IMR-90 (cell line): ENCODE measurements around the gene CSPG5. TPM values are rescaled to one million over a fixed set of nuclear protein-coding genes. Genes with fewer than 3 reads are reported as not detected.

Experiments
- ATAC-seq: fragments of 200-7000 bp; cut with Tn5 transposase; 2 replicates; pipeline ENCODE4 v1.9.1; 2020; ENCODE audit warnings: low read depth, mild to moderate bottlenecking, moderate library complexity
- BruUV-seq: library from RNA; stranded (reverse); fragments of 400-500 nt; replicated peaks from 2 replicates; lab custom pipeline; 2021; lab: Mats Ljungman, UMichigan
- CTCF ChIA-PET: fragments of 300-600 bp; formaldehyde crosslinking; extraction: SDS; loops from one replicate; lab custom pipeline; 2021; ENCODE audit warnings: antibody characterized with exemption; lab: Yijun Ruan, JAX
- POLR2A ChIA-PET: fragments of 300-600 bp; sonication (Branson Sonifier 250); formaldehyde crosslinking; loops from one replicate; lab custom pipeline; 2022; ENCODE audit warnings: antibody characterized with exemption; ENCODE audit not compliant: unreplicated experiment; lab: Charles Lee
- DNase-seq: peaks from one replicate; pipeline ENCODE4 v3.0.0; 2013
- H2AFZ ChIP-seq: replicated peaks from 2 replicates; pipeline ENCODE3; 2013; ENCODE audit warnings: low read length, mild to moderate bottlenecking; ENCODE audit not compliant: poor library complexity
- H2AK5ac ChIP-seq: 2 replicates; pipeline ENCODE4 v1.6.1; 2013; ENCODE audit warnings: low read depth, low read length, inconsistent platforms
- H2AK9ac ChIP-seq: replicated peaks from 2 replicates; pipeline ENCODE3; 2013; ENCODE audit warnings: mild to moderate bottlenecking, low read depth, low read length, moderate library complexity; ENCODE audit not compliant: poor library complexity
- H2BK120ac ChIP-seq: 2 replicates; pipeline ENCODE4 v1.6.1; 2013; ENCODE audit warnings: low read depth, low read length, inconsistent platforms
- H2BK15ac ChIP-seq: 3 replicates; pipeline ENCODE4 v1.6.1; 2013; ENCODE audit warnings: low read depth, low read length, inconsistent platforms
- H2BK20ac ChIP-seq: 2 replicates; pipeline ENCODE4 v1.6.1; 2013; ENCODE audit warnings: low read depth, mild to moderate bottlenecking, inconsistent platforms, low read length, moderate library complexity
- H2BK5ac ChIP-seq: 2 replicates; pipeline ENCODE4 v1.6.1; 2013; ENCODE audit warnings: mild to moderate bottlenecking, low read depth, low read length, inconsistent platforms; ENCODE audit not compliant: poor library complexity, severe bottlenecking
- H3K14ac ChIP-seq: replicated peaks from 2 replicates; pipeline ENCODE4 v1.6.1; 2013; ENCODE audit warnings: low read depth, low read length, inconsistent platforms
- H3K18ac ChIP-seq: 2 replicates; pipeline ENCODE4 v1.6.1; 2013; ENCODE audit warnings: low read depth, low read length, control low read depth
- H3K23ac ChIP-seq: 2 replicates; pipeline ENCODE4 v1.6.1; 2013; ENCODE audit warnings: low read depth, low read length, inconsistent platforms
- H3K27ac ChIP-seq: 2 replicates; pipeline ENCODE4 v1.5.1; 2013; ENCODE audit warnings: mild to moderate bottlenecking, control low read depth, low read length; ENCODE audit not compliant: insufficient read depth
- H3K27me3 ChIP-seq: 2 replicates; pipeline ENCODE4 v1.6.1; 2013; ENCODE audit warnings: low read length; ENCODE audit not compliant: control insufficient read depth, insufficient read depth
- H3K36me3 ChIP-seq: 2 replicates; pipeline ENCODE4 v1.6.1; 2013; ENCODE audit warnings: low read length, mixed read lengths; ENCODE audit not compliant: control insufficient read depth, insufficient read depth
- H3K4ac ChIP-seq: 2 replicates; pipeline ENCODE4 v1.6.1; 2013; ENCODE audit warnings: low read depth, low read length, inconsistent platforms
- H3K4me1 ChIP-seq: 2 replicates; pipeline ENCODE4 v1.6.1; 2013; ENCODE audit warnings: low read length, mixed read lengths; ENCODE audit not compliant: control insufficient read depth, insufficient read depth
- H3K4me2 ChIP-seq: 2 replicates; pipeline ENCODE4 v1.6.1; 2013; ENCODE audit warnings: low read depth, mild to moderate bottlenecking, control low read depth, low read length, moderate library complexity
- H3K4me3 ChIP-seq: 2 replicates; pipeline ENCODE4 v1.5.1; 2013; ENCODE audit warnings: low read depth, mild to moderate bottlenecking, control low read depth, low read length, moderate library complexity; ENCODE audit not compliant: insufficient read depth
- H3K56ac ChIP-seq: 2 replicates; pipeline ENCODE4 v1.6.1; 2013; ENCODE audit warnings: low read length, inconsistent platforms; ENCODE audit not compliant: insufficient read depth; ENCODE audit errors: extremely low read depth
- H3K79me1 ChIP-seq, 2 experiments: 2 replicates each; pipeline ENCODE4 v1.6.1; 2013; ENCODE audit warnings: low read length in 2 of 2, inconsistent platforms in 1 of 2, low read depth in 1 of 2
- H3K9ac ChIP-seq: 2 replicates; pipeline ENCODE4 v1.6.1; 2013; ENCODE audit warnings: low read depth, low read length, control low read depth
- H3K9me1 ChIP-seq: 2 replicates; pipeline ENCODE4 v1.6.1; 2013; ENCODE audit warnings: low read length, inconsistent platforms; ENCODE audit not compliant: insufficient read depth
- H3K9me3 ChIP-seq: 2 replicates; pipeline ENCODE4 v1.6.1; 2013; ENCODE audit warnings: low read length; ENCODE audit not compliant: control insufficient read depth, insufficient read depth
- H4K20me1 ChIP-seq: 2 replicates; pipeline ENCODE4 v1.6.1; 2013; ENCODE audit warnings: low read length, inconsistent platforms; ENCODE audit not compliant: insufficient read depth
- H4K5ac ChIP-seq: 2 replicates; pipeline ENCODE4 v1.6.1; 2013; ENCODE audit warnings: mild to moderate bottlenecking, low read depth, low read length, control low read depth
- H4K8ac ChIP-seq, 2 experiments: 2 replicates each; pipeline ENCODE4 v1.6.1; 2013; ENCODE audit warnings: low read depth in 2 of 2, low read length in 2 of 2, control low read depth in 1 of 2, inconsistent platforms in 1 of 2
- H4K91ac ChIP-seq: 2 replicates; pipeline ENCODE4 v1.6.1; 2013; ENCODE audit warnings: low read depth, low read length, inconsistent platforms; ENCODE audit not compliant: insufficient read depth
- BHLHE40 ChIP-seq: fragments of 150-350 bp; IDR thresholded peaks from 2 replicates; pipeline ENCODE4 v1.6.1; 2016; ENCODE audit warnings: mild to moderate bottlenecking, low read depth, low read length
- CEBPB ChIP-seq: IDR thresholded peaks from 2 replicates; pipeline ENCODE4 v1.6.1; 2012; ENCODE audit warnings: low read depth, low read length, improper control_type of control experiment
- CHD1 ChIP-seq: IDR thresholded peaks from 2 replicates; pipeline ENCODE4 v1.6.1; 2012; ENCODE audit warnings: low read depth, low read length, improper control_type of control experiment
- ELK1 ChIP-seq: fragments of 150-350 bp; IDR thresholded peaks from 2 replicates; pipeline ENCODE4 v1.6.1; 2016; ENCODE audit warnings: low read depth, mild to moderate bottlenecking, low read length, moderate library complexity, borderline replicate concordance
- FOS ChIP-seq: fragments of 150-350 bp; IDR thresholded peaks from 2 replicates; pipeline ENCODE4 v1.6.1; 2016; ENCODE audit warnings: low read depth, low read length
- MAFK ChIP-seq: IDR thresholded peaks from 2 replicates; pipeline ENCODE4 v1.6.1; 2012; ENCODE audit warnings: low read depth, low read length, improper control_type of control experiment
- MAZ ChIP-seq: IDR thresholded peaks from 2 replicates; pipeline ENCODE4 v1.6.1; 2012; ENCODE audit warnings: low read depth, mild to moderate bottlenecking, low read length, improper control_type of control experiment, moderate library complexity, borderline replicate concordance
- NFE2L2 ChIP-seq: fragments of 150-350 bp; IDR thresholded peaks from 2 replicates; pipeline ENCODE4 v1.6.1; 2016; ENCODE audit warnings: low read depth, mild to moderate bottlenecking, low read length
- POLR2A ChIP-seq: IDR thresholded peaks from 2 replicates; pipeline ENCODE4 v1.6.1; 2012; ENCODE audit warnings: mild to moderate bottlenecking, low read depth, low read length
- RCOR1 ChIP-seq: IDR thresholded peaks from 2 replicates; pipeline ENCODE4 v1.6.1; 2012; ENCODE audit warnings: mild to moderate bottlenecking, low read length, improper control_type of control experiment; ENCODE audit not compliant: insufficient replicate concordance
- RFX5 ChIP-seq: IDR thresholded peaks from 2 replicates; pipeline ENCODE4 v1.8.0; 2012; ENCODE audit warnings: low read depth, mild to moderate bottlenecking, low read length, moderate library complexity
- SMC3 ChIP-seq: fragments of 150-350 bp; IDR thresholded peaks from 2 replicates; pipeline ENCODE4 v1.6.1; 2016; ENCODE audit warnings: low read depth, mild to moderate bottlenecking, antibody characterized with exemption, low read length, moderate library complexity
- USF2 ChIP-seq: fragments of 150-350 bp; IDR thresholded peaks from 2 replicates; pipeline ENCODE4 v1.6.1; 2017; ENCODE audit warnings: mild to moderate bottlenecking, antibody characterized with exemption, low read length, low read depth
- WGBS, 2 experiments: methylation state at CpG; one replicate each; pipeline versions ENCODE4 v1.1.5 to v1.1.7; 2013; ENCODE audit warnings: missing lambda C conversion rate in 2 of 2; ENCODE audit not compliant: insufficient read length in 1 of 2; ENCODE audit errors: extremely low coverage in 2 of 2; 5-methylcytosine and 5-hydroxymethylcytosine counted together
- dilution Hi-C: fragments of 300-500 bp; cut with HindIII; formaldehyde crosslinking; loops from one replicate; pipeline ENCODE4 v1.14.3; 2018; ENCODE audit warnings: low sequenced_read_pairs; ENCODE audit not compliant: unreplicated experiment
- in situ Hi-C: fragments of 300-500 bp; cut with MboI; formaldehyde crosslinking; loops from 3 replicates; pipeline ENCODE4 v1.14.3; 2019; ENCODE audit warnings: low sequenced_read_pairs, inconsistent platforms, mixed read lengths
- intact Hi-C: fragments of 100-400 bp; cut with micrococcal nuclease; formaldehyde crosslinking; loops from 2 replicates; pipeline ENCODE4 v1.10.0; 2022
- polyA plus RNA-seq, 3 experiments: library from polyadenylated mRNA; depleted of rRNA; stranded (reverse); fragments of >200 nt; gene quantifications; 2 replicates each; pipeline ENCODE4 v1.2.3, GENCODE V29; 2012; ENCODE audit warnings: low replicate concordance in 1 of 3
- total RNA-seq: library from RNA; depleted of rRNA; stranded (reverse); fragments of >200 nt; gene quantifications from 2 replicates; pipeline ENCODE4 v1.2.3, GENCODE V29; 2012

Gene CSPG5
- total and polyA plus RNA-seq, 2 of the 4 experiments (the other 2 are of a cell fraction) = under 0.01 to 0.10 TPM

GRCh38 chr3:47522082-47522987 is 56.3 kb downstream of the CSPG5 start:
- Histone ChIP-seq H4K8ac (no peak overlapping the region), H3K9me1 (no peaks in the 10 kb centered on the region), H2AK5ac (0 out of 2 replicates have a peak overlapping the region, but pooled peaks have one; percentile 28), H3K56ac (no peak overlapping the region), H2BK120ac (no peak overlapping the region), H3K4ac (no peak overlapping the region), H3K14ac (no peak overlapping the region), H3K27me3 (no peaks in the 10 kb centered on the region), H3K79me1 (no peaks in the 10 kb centered on the region), H2BK20ac (no peak overlapping the region), H4K20me1 (no peaks in the 10 kb centered on the region), H3K9ac (no peak overlapping the region), H3K23ac (no peak overlapping the region), H3K4me3 (no peak overlapping the region), H3K4me1 (no peaks in the 10 kb centered on the region), H4K91ac (no peak overlapping the region), H3K9me3 (no peaks in the 10 kb centered on the region), H2BK15ac (no peak overlapping the region), H3K27ac (no peak overlapping the region), H3K18ac (no peak overlapping the region), H3K36me3 (no peaks in the 10 kb centered on the region), H3K4me2 (no peak overlapping the region), H2AFZ (peak overlapping the region; percentile 81), H2BK5ac (no peak overlapping the region), H4K5ac (no peak overlapping the region), H2AK9ac (no peak overlapping the region)
- in situ Hi-C loops (loop anchor here (5.0 kb wide), 1 partner anchor 265 kb away; no protein-coding TSS in a partner anchor), dilution Hi-C loops (no loop called here), intact Hi-C loops (loop anchor here (1.0 to 10.0 kb wide), 4 partner anchors 70 to 632 kb away; no protein-coding TSS in a partner anchor)
- 41% methylated on average over 7 of the region's 15 CpGs; no CpG with 5 or more reads in 1 of the 2 experiments for WGBS, 2 experiments
- no TSS peak for BruUV-seq
- DNase-seq (peak; percentile 91), ATAC-seq (peak; percentile 99)
- ChIA-PET CTCF (interaction anchor here (0.5 to 1.8 kb wide), 10 partner anchors 8 to 1755 kb away, joined by 3 to 10 read pairs (median 4); no protein-coding TSS in a partner anchor), POLR2A (interaction anchor here (0.5 kb wide), 1 partner anchor 306 kb away, joined by 6 read pairs; no protein-coding TSS in a partner anchor)
- peak; percentile 61; the same call in 1 of the 2 replicates for TF ChIP-seq CHD1
- TF ChIP-seq MAZ = no peak
- peak; percentile 99 for TF ChIP-seq SMC3
- TF ChIP-seq FOS = peak; percentile 13; the same call in 1 of the 2 replicates
- peak; percentile 73 for TF ChIP-seq CEBPB
- no peak for TF ChIP-seq ELK1
- peak; percentile 95 for TF ChIP-seq USF2
- TF ChIP-seq MAFK = 0 out of 2 replicates have a peak, but pooled peaks have one; percentile 16
- no peak for TF ChIP-seq RCOR1
- peak; percentile 60; the same call in 1 of the 2 replicates for TF ChIP-seq POLR2A
- TF ChIP-seq BHLHE40 = peak; percentile 88
- TF ChIP-seq RFX5 = no peak
- TF ChIP-seq NFE2L2 = no peak
